ENCODE measurements around the gene RFX8. TPM values are rescaled to one million over a fixed set of nuclear protein-coding genes. Genes with fewer than 3 reads are reported as not detected.

Gene RFX8
- total and polyA plus RNA-seq, 8 donors = 0.13 to 0.92 TPM; not detected in 6

DNA sequence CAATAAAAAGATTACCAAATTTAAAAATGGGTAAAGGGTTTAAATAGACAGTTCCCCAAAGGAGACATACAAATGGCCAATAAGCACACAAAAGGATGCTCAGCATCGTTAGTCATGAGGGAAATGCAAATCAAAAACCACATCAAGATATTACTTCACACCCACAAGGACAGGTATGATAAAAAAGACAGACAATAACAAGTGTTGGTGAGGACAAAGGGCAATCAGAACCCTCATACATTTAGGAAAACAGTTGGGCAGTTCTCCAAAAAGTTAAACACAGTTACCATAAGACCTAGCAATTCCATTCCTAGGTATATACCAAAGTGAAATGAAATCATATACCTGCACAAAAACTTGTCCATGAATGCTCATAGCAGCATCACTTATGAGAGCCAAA, 102.1 kb downstream of the RFX8 start:
- TF ChIP-seq POLR2AphosphoS5 (IDR thresholded peaks at IDR 0.05) = no peak
- no peak for TF ChIP-seq EP300 (IDR thresholded peaks at IDR 0.05)
- no peak for TF ChIP-seq POLR2A (IDR thresholded peaks at IDR 0.05)
- TF ChIP-seq, protein P1, sequence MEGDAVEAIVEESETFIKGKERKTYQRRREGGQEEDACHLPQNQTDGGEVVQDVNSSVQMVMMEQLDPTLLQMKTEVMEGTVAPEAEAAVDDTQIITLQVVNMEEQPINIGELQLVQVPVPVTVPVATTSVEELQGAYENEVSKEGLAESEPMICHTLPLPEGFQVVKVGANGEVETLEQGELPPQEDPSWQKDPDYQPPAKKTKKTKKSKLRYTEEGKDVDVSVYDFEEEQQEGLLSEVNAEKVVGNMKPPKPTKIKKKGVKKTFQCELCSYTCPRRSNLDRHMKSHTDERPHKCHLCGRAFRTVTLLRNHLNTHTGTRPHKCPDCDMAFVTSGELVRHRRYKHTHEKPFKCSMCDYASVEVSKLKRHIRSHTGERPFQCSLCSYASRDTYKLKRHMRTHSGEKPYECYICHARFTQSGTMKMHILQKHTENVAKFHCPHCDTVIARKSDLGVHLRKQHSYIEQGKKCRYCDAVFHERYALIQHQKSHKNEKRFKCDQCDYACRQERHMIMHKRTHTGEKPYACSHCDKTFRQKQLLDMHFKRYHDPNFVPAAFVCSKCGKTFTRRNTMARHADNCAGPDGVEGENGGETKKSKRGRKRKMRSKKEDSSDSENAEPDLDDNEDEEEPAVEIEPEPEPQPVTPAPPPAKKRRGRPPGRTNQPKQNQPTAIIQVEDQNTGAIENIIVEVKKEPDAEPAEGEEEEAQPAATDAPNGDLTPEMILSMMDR (IDR thresholded peaks at IDR 0.05) = no peak
- Histone ChIP-seq H3K27me3 (no peaks in the 10 kb centered on the region), H3K4me1 (no peaks in the 10 kb centered on the region), H3K9me3 (no peaks in the 10 kb centered on the region), H3K36me3 (no peaks in the 10 kb centered on the region), H3K27ac (no peak overlapping the region), H3K4me3 (no peak overlapping the region)
- WGBS, 5 donors = 59 to 77% (median 66%) methylated on average over 1 of the region's 1 CpG
- intact Hi-C loops (cut with DNase I; ENCODE audit: low total_unique reads) = no loop called here
- DNase-seq = no peak

DNA sequence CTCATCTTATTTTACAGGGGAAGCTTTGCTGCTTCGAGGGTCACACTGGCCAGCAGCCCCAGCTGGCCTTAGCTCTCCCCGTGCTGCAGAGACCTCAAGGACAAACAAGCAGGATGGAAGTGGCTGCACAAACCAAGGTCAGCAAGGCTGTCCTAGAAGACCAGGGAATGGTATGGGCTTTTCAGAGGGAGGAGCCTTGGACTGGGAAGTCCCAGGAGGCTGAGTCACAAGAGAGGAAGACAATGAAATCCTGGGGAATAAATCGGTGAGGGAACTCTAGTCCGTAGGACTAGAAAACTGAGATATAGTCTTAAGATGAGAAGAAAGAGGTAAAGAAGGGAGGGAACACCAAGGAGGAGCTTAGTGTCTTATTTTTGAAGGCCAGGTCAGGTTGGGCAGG, 103.3 kb downstream of the RFX8 start:
- no peaks in the 10 kb centered on the region for H3K4me1 ChIP-seq

DNA sequence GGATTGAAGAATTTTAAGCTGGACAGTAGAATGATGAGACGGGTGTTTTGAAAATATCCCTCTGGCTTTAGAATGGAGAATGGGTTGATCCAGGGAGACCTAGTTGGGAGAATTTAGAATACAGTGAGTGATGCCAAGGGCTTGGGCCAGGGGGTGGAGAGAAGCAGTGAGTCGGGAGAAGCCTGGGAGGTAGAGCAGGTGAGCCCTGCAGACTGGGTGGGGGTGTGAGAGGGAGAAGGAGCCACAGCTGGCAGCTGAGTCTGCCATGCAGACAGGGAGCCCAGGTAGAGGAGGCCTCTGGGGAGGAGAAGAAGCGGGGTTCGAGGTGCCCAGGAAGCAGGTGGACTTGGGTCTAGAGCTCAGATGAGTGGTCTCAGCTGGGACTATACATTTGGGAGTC, 105.8 kb downstream of the RFX8 start:
- intact Hi-C loops (cut with DNase I; ENCODE audit: low total_unique reads) = no loop called here
- no peak for DNase-seq
- no peak for TF ChIP-seq POLR2A (IDR thresholded peaks at IDR 0.05)
- Histone ChIP-seq H3K4me3 (no peak overlapping the region), H3K27ac (no peak overlapping the region), H3K9me3 (no peaks in the 10 kb centered on the region), H3K36me3 (no peaks in the 10 kb centered on the region), H3K27me3 (no peaks in the 10 kb centered on the region), H3K4me1 (no peaks in the 10 kb centered on the region)
- WGBS, 5 donors = 89 to 94% (median 92%) methylated on average over 4 of the region's 4 CpGs

More for the DNA sequence above, 103.3 kb downstream of the RFX8 start:
- TF ChIP-seq, protein P1 (IDR thresholded peaks at IDR 0.05) = no peak
- TF ChIP-seq POLR2AphosphoS5 (IDR thresholded peaks at IDR 0.05) = no peak
- no peaks in the 10 kb centered on the region for H3K27me3 ChIP-seq
- no peaks in the 10 kb centered on the region for H3K36me3 ChIP-seq
- H3K9me3 ChIP-seq = no peaks in the 10 kb centered on the region
- 72 to 78% (median 74%) methylated on average over 3 to 4 of the region's 4 CpGs for whole genome bisulfite sequencing, 5 donors
- no peak for DNase-seq
- intact Hi-C loops (cut with DNase I; ENCODE audit: low total_unique reads) = no loop called here
- H3K27ac ChIP-seq = no peak overlapping the region
- no peak overlapping the region for H3K4me3 ChIP-seq

DNA sequence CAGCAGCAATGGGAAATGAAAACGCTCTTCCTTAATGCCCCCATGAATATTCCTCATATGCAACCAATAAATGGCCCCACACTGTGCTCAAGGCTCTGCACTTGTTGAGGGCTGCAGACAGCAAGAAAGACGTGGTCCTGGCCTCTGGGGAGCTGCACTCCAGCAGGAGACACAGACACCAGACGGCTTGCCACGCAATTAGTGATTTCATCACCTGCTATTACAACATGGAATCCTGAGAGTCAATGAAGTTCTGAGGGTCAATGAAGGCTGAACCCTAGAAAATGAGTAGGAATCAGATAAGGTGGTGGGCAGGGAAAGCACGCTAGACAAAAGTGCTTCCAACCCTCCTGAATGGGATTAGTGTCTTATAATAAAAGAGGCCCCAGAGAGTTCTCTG, 106.5 kb downstream of the RFX8 start:
- intact Hi-C loops (cut with DNase I; ENCODE audit: low total_unique reads) = no loop called here
- Histone ChIP-seq H3K27me3 (no peaks in the 10 kb centered on the region), H3K4me1 (no peaks in the 10 kb centered on the region), H3K9me3 (no peaks in the 10 kb centered on the region), H3K36me3 (no peaks in the 10 kb centered on the region), H3K27ac (no peak overlapping the region), H3K4me3 (no peak overlapping the region)
- TF ChIP-seq POLR2AphosphoS5 (IDR thresholded peaks at IDR 0.05) (no peak), POLR2A (IDR thresholded peaks at IDR 0.05) (no peak), EP300 (IDR thresholded peaks at IDR 0.05) (no peak)
- TF ChIP-seq, protein P1 (IDR thresholded peaks at IDR 0.05) = no peak
- WGBS, 5 donors = 78 to 86% (median 83%) methylated on average over 5 of the region's 5 CpGs
- no peak for DNase-seq

DNA sequence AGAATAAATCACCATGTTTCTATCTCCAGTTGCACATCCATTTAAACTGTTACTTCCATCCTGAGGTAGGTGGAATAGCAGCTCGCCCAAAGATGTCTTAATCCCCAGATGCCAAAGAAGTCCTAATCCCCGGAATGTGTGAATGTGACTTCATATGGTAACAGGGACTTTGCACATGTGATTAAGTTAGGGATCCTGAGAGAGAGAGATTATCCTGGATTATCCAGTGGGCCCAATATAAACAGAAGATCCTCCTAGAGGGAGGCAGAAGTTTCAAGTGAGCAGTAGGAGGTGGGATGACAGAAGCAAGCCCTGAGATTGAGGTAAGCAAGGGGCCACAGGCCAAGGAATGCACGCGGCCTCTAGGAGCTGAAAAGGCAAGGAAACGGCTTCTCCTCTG, 107.4 kb downstream of the RFX8 start:
- Histone ChIP-seq H3K36me3 (no peaks in the 10 kb centered on the region), H3K9me3 (no peaks in the 10 kb centered on the region), H3K27ac (no peak overlapping the region), H3K27me3 (no peaks in the 10 kb centered on the region), H3K4me1 (no peaks in the 10 kb centered on the region), H3K4me3 (no peak overlapping the region)
- no peak for DNase-seq
- TF ChIP-seq POLR2A (IDR thresholded peaks at IDR 0.05) = no peak
- no peak for TF ChIP-seq EP300 (IDR thresholded peaks at IDR 0.05)
- TF ChIP-seq, protein P1 (IDR thresholded peaks at IDR 0.05) = no peak
- no peak for TF ChIP-seq POLR2AphosphoS5 (IDR thresholded peaks at IDR 0.05)
- 87 to 91% (median 89%) methylated on average over 5 of the region's 5 CpGs for WGBS, 5 donors
- intact Hi-C loops (cut with DNase I; ENCODE audit: low total_unique reads) = no loop called here

All from stomach (tissue), 9 donors.